CD4-positive, alpha-beta T cell (primary cell): ENCODE measurements around the gene BCAR3. TPM values are rescaled to one million over a fixed set of nuclear protein-coding genes. Genes with fewer than 3 reads are reported as not detected.

Source experiments
- ATAC-seq: fragments of 200-7000 bp; cut with Tn5 transposase; one replicate; pipeline ENCODE4 v1.10.0; 2022; ENCODE audit warnings: mild to moderate bottlenecking; ENCODE audit not compliant: poor library complexity
- CTCF ChIA-PET: fragments of 350-600 bp; sonication (Branson Sonifier 250); formaldehyde crosslinking; loops from one replicate; lab custom pipeline; 2021; ENCODE audit warnings: antibody characterized with exemption, inconsistent platforms; lab: Charles Lee
- POLR2A ChIA-PET: fragments of 350-600 bp; sonication (Branson Sonifier 250); formaldehyde crosslinking; loops from one replicate; lab custom pipeline; 2021; ENCODE audit warnings: antibody characterized with exemption, inconsistent platforms; lab: Charles Lee
- DNase-seq, 14 experiments: peaks; one replicate each; pipeline ENCODE4 v3.0.0-alpha.2; 2013 to 2020; ENCODE audit warnings: mixed read lengths in 2 of 14
- H3K27ac ChIP-seq, 2 donors: one replicate each; pipeline versions ENCODE4 v1.5.1 to v1.7.0; 2013; ENCODE audit warnings: low read length in 2 of 2, low read depth in 1 of 2, mild to moderate bottlenecking in 1 of 2
- H3K27me3 ChIP-seq, 2 experiments: 1 replicate in 1 of 2; 2 replicates in 1 of 2; pipeline versions ENCODE4 v1.6.1 to v1.7.0; 2013; ENCODE audit warnings: low read length in 2 of 2, control low read depth in 1 of 2, mild to moderate bottlenecking in 1 of 2, moderate library complexity in 1 of 2; ENCODE audit not compliant: insufficient read depth in 2 of 2, control insufficient read depth in 1 of 2
- H3K36me3 ChIP-seq: one replicate; pipeline ENCODE4 v1.6.1; 2013; ENCODE audit warnings: low read length, control low read depth; ENCODE audit not compliant: insufficient read depth
- H3K4me1 ChIP-seq: one replicate; pipeline ENCODE4 v1.6.1; 2013; ENCODE audit warnings: low read length, control low read depth; ENCODE audit not compliant: insufficient read depth
- H3K4me3 ChIP-seq: one replicate; pipeline ENCODE4 v1.5.1; 2013; ENCODE audit warnings: mild to moderate bottlenecking, low read length, moderate library complexity
- H3K9me3 ChIP-seq, 2 experiments: 1 replicate in 1 of 2; 2 replicates in 1 of 2; pipeline versions ENCODE4 v1.6.1 to v1.7.0; 2013; ENCODE audit warnings: low read length in 2 of 2, mild to moderate bottlenecking in 2 of 2, control low read depth in 1 of 2, moderate library complexity in 1 of 2; ENCODE audit not compliant: control insufficient read depth in 1 of 2, insufficient read depth in 1 of 2
- H3K27ac Mint-ChIP-seq: one replicate; pipeline ENCODE4 v1.8.0; 2020; ENCODE audit warnings: mixed read lengths
- H3K27me3 Mint-ChIP-seq: one replicate; pipeline ENCODE4 v1.8.0; 2021; ENCODE audit warnings: mixed read lengths
- H3K36me3 Mint-ChIP-seq: one replicate; pipeline ENCODE4 v1.8.0; 2021; ENCODE audit warnings: low read depth, mixed read lengths
- H3K4me1 Mint-ChIP-seq: one replicate; pipeline ENCODE4 v1.8.0; 2021; ENCODE audit warnings: low read depth, mixed read lengths
- H3K4me3 Mint-ChIP-seq: one replicate; pipeline ENCODE4 v1.8.0; 2020; ENCODE audit warnings: mild to moderate bottlenecking, mixed read lengths
- H3K9me3 Mint-ChIP-seq: one replicate; pipeline ENCODE4 v1.8.0; 2020; ENCODE audit warnings: mixed read lengths
- intact Hi-C, 2 experiments: fragments of 100-400 bp; cut with DNase I in 1 of 2; cut with micrococcal nuclease in 1 of 2; formaldehyde crosslinking; loops; one replicate each; pipeline versions ENCODE4 v1.15.1 to v1.9.0; 2023 to 2025; cut with DNase I, micrococcal nuclease
- total RNA-seq, 174 experiments: library from RNA in 2 of 174; stranded (reverse) in 2 of 174; gene quantifications; one replicate each; pipeline ENCODE4 v1.2.3 and lab custom pipeline; 2021 to 2026
- TF ChIP-seq, protein P1 (sequence below): fragments of 200-600 bp; IDR thresholded peaks from one replicate; pipeline ENCODE4 v1.8.0; 2022; ENCODE audit warnings: antibody characterized with exemption, mild to moderate bottlenecking

The BCAR3 gene
- total RNA-seq, 2 experiments from 2014 or later = 0.47 to 0.92 TPM

DNA sequence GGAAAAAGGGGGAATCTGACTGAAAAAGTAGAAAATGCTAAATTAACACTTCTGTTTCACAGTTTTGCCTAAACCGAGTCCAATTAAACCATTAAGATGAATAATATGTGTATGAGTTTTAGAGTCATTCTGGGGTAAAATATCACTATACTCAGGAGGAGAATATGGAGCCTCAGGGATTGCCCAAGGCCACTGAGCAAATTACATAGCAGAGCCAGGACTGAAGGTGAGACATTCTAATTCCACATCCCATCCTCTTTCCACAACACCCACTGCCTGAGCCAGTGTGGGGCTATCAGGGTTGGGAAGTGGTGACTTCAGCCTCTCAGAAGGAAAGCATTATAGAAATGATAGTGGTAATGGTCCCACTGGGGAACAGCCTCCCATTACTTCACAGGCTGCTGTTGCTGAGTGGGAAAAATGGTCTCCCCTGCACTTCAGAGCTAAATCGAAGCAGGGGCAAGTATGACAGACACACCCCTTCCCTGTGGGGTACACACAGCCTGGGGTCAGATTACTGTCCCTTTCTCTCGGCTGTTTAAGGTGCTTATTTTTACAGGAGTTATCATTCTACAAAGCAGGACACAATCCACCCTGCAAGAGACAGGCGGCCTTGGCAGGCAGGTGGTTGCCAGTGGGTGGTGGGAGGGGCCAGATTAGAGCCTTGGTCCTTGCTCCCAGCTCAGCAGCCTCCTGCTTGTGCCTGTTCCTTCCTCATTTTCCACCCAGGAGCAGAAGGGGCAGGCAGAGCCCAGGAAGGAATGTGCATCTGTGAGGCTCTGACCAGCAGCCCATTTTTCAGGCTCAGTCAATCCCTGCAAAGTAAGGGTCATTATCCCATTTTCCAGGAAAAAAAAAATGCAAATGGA lies 9.5 kb upstream of the BCAR3 start:
- TF ChIP-seq, protein P1, sequence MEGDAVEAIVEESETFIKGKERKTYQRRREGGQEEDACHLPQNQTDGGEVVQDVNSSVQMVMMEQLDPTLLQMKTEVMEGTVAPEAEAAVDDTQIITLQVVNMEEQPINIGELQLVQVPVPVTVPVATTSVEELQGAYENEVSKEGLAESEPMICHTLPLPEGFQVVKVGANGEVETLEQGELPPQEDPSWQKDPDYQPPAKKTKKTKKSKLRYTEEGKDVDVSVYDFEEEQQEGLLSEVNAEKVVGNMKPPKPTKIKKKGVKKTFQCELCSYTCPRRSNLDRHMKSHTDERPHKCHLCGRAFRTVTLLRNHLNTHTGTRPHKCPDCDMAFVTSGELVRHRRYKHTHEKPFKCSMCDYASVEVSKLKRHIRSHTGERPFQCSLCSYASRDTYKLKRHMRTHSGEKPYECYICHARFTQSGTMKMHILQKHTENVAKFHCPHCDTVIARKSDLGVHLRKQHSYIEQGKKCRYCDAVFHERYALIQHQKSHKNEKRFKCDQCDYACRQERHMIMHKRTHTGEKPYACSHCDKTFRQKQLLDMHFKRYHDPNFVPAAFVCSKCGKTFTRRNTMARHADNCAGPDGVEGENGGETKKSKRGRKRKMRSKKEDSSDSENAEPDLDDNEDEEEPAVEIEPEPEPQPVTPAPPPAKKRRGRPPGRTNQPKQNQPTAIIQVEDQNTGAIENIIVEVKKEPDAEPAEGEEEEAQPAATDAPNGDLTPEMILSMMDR = no peak
- Mint-ChIP-seq H3K27me3 (no peaks in the 10 kb centered on the region), H3K27ac (no peak overlapping the region), H3K9me3 (no peaks in the 10 kb centered on the region), H3K4me3 (no peak overlapping the region), H3K36me3 (no peaks in the 10 kb centered on the region), H3K4me1 (no peaks in the 10 kb centered on the region)
- no peak for DNase-seq
- ChIA-PET CTCF (no interaction called here), POLR2A (no interaction called here)
- ATAC-seq = no peak
- Histone ChIP-seq H3K36me3 (no peaks in the 10 kb centered on the region), H3K4me1 (peaks cover 3% of the 10 kb centered on the region), H3K9me3 (no peaks in the 10 kb centered on the region), H3K27ac (no peak overlapping the region), H3K4me3 (no peak overlapping the region), H3K27me3 (no peaks in the 10 kb centered on the region)
- intact Hi-C loops = no loop called here

DNA sequence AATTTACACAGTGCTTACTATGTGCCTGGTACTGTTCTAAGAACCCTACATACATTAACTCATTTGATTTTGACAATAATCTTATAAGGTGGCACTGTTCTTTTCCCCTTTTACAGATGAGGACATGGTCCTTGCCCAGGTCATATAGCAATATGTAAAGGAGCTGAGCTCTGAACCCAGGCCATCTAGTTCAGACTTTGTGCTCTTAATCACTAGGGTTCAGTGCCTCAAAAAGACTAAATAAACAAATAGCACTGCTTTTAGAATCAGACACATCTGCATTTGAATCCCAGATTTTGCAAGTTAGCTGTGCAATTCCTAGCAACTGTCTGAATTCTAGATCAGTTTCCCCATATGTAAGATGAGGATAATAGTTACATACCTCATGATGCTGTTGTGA lies 8.7 kb upstream of the BCAR3 start:
- CTCF ChIA-PET = no interaction called here
- no peaks in the 10 kb centered on the region for H3K36me3 Mint-ChIP-seq
- peaks cover 3% of the 10 kb centered on the region for H3K4me1 ChIP-seq
- H3K4me1 Mint-ChIP-seq = no peaks in the 10 kb centered on the region
- H3K27me3 ChIP-seq = no peaks in the 10 kb centered on the region
- no peaks in the 10 kb centered on the region for H3K36me3 ChIP-seq
- intact Hi-C loops = no loop called here
- TF ChIP-seq, protein P1 = no peak
- peaks cover 1% of the 10 kb centered on the region for H3K27me3 Mint-ChIP-seq
- H3K4me3 Mint-ChIP-seq = no peak overlapping the region
- H3K9me3 ChIP-seq = no peaks in the 10 kb centered on the region
- H3K27ac Mint-ChIP-seq = no peak overlapping the region
- DNase-seq = no peak
- no peak overlapping the region for H3K4me3 ChIP-seq
- no peak overlapping the region for H3K27ac ChIP-seq
- no peaks in the 10 kb centered on the region for H3K9me3 Mint-ChIP-seq
- ATAC-seq = no peak
- POLR2A ChIA-PET = no interaction called here

DNA sequence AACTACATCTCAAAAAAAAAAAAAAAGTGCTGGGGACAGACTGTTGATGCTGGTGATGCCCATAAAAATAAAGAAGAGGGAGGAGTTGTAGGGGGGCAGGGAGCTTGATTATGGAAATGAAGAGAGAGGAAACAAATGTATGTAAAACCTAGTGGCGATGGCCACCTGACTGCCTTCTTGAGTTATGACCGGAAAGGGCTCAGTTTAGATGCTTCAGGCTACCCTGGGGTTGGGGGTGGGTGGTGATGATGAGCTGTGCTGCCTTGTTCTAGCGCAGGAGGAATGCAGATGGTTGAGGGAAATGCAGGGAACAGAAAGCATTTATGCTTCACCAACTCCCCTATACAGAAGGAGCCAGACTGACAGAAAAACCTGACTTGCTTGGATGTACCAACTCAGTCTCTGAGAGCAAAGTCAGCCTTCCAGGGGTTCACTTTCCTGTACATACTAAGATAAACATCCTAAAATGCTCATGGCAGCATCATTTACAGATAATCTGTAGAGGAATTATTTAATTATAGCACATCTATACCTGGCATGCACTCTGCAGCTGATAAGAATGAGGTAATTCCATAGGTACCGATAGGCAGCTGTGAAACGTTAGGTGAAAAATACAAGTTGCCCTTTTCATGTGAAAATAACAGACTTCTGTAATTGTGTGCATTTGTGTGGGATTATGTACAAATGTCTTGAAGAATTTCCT lies 8.0 kb upstream of the BCAR3 start:
- Histone ChIP-seq H3K27me3 (no peaks in the 10 kb centered on the region), H3K27ac (no peak overlapping the region), H3K36me3 (no peaks in the 10 kb centered on the region), H3K4me1 (peaks cover 3% of the 10 kb centered on the region), H3K4me3 (no peak overlapping the region), H3K9me3 (no peaks in the 10 kb centered on the region)
- Mint-ChIP-seq H3K9me3 (no peaks in the 10 kb centered on the region), H3K36me3 (no peaks in the 10 kb centered on the region), H3K4me3 (no peak overlapping the region), H3K27me3 (peaks cover 7% of the 10 kb centered on the region), H3K4me1 (no peaks in the 10 kb centered on the region), H3K27ac (no peak overlapping the region)
- TF ChIP-seq, protein P1 = no peak
- POLR2A ChIA-PET = no interaction called here
- no peak for DNase-seq
- CTCF ChIA-PET = interaction anchor here (0.7 kb wide), 1 partner anchor 155 kb away, joined by 3 read pairs; no protein-coding TSS in a partner anchor
- intact Hi-C loops = no loop called here
- ATAC-seq = no peak
